Measurements from ENCODE around the gene PATZ1.
A peak's percentile ranks its signal among the peaks of the same experiment; 100 is the strongest.

Gene PATZ1

DNA sequence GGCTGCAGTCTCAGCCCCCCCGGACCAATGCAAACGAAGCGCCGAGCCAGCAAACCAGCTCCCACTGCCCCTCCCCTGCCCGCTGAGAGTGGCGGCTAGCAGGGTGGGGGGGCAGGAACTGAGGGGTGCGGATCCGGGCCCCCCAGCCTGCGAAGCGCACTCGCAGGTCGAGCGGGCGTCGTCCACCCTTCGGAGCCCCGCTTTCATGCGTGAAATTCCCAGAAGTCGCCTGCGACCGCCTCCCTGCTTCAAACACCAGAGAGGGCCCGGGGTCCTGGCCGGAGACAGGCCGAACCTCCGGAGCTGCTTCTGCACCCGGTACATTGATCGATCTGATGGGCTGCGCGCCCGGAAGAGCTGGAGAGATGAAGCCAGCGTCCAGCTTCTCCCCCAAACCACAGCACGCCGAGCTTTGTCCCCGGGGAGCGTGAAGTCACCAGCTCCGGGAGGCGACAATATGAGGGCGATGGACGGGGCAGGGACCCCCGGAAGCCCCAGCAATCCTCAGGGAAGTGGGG, 646 bp upstream of the PATZ1 start:
- TF ChIP-seq ZFX (IDR thresholded peaks at IDR 0.05; ENCODE audit: borderline replicate concordance) (no peak), CTCF (IDR thresholded peaks at IDR 0.05) (no peak)

GRCh38 chr22:31345331-31346254, 553 bp downstream of the PATZ1 start:
- TF ChIP-seq CTCF (IDR thresholded peaks at IDR 0.05) (peak; percentile 98), ZFX (IDR thresholded peaks at IDR 0.05; ENCODE audit: borderline replicate concordance) (no peak)
- H3K27ac ChIP-seq: peak overlapping the region; percentile 100

More for the DNA sequence above, 646 bp upstream of the PATZ1 start:
- H3K27ac ChIP-seq: peak overlapping the region; percentile 100

DNA sequence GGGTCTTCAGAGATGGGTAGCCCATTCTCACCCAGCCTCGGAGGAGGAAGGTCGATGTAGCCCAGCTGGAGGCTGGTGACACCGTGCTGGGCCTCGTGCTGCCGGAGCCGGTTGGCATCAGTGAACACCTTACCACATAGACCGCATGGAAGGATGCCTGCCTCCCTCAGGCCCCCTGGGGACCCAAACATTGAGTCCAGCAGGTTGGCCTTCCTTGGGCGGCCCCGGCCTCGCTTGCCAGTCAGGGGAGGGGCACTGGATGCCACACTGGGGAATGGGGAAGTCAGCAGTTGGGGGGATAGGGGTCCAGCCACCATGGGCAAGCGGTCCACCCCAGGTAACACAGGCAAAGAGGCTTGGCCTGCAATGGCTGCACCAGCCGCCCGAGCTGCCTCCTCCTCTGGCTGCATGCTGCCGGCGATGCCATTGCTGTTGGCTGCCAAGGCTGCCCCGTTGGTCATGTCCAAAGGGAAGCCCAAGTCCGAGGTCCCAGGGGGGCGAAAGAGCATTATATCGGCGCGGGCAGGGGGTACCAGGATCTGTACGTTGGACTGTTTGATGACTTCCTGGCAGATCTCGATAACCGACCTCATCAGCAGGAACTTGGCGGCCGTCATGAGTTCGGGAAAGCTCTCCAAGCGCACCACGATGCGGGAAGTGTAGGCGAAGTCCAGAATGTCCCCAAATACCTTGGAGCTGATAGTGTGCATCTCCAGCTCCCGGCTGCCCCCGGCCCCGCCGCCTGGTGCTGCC, 1.4 kb downstream of the PATZ1 start:
- TF ChIP-seq ZFX (IDR thresholded peaks at IDR 0.05; ENCODE audit: borderline replicate concordance) (no peak), CTCF (IDR thresholded peaks at IDR 0.05) (no peak)
- peak overlapping the region; percentile 100 for H3K27ac ChIP-seq

GRCh38 chr22:31344256-31344577, 1.9 kb downstream of the PATZ1 start:
- no peak for TF ChIP-seq CTCF (IDR thresholded peaks at IDR 0.05)
- TF ChIP-seq ZFX (IDR thresholded peaks at IDR 0.05; ENCODE audit: borderline replicate concordance): no peak
- H3K27ac ChIP-seq: peak overlapping the region; percentile 100

DNA sequence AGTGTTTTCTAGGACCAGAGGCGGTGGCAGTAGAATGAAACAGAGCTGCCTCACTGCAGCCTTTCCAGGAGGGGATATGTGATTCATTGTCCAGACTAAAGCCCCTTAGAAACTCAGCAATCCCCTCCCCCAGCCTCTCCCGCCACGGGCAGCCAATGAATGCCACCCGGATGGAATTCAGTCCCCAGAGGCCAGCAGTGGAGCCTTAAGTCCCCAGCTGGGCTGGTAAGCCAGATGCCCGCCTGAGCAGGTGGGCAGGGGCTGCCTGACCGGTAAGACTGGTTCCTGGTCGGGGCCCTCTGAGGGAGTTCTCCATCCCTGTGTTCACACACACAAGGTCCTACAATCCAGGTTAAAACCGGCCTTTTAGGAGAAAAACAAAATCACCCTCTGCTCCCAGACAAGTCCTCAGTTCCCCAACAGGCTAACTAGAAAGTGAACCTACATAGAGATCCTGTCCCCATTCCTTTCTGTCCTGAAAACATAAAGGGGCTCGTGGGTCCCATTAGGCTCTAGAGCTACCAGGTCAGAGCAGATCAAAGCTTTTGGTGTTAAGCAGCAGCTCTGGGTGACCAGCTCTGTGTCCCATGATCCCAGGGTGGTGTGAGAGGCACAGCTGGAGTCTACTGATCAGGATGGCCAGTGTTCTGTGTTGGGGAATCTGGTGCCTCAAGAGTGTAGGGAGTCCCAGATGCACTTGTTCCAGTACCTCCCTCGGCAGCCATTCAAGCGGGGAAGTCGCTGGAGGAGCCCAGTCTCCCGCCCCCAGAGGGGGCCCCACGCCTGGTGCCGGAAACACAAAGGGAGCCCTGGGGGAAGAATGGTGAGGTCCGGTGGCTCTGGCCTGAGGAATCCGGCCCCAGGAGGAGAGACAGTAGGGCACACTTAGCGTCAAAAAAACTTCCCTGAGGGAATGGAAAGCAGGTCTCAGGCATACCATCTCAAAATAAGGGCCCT, 2.6 kb downstream of the PATZ1 start:
- TF ChIP-seq ZFX (IDR thresholded peaks at IDR 0.05; ENCODE audit: borderline replicate concordance): no peak
- TF ChIP-seq CTCF (IDR thresholded peaks at IDR 0.05): no peak
- H3K27ac ChIP-seq: peak overlapping the region; percentile 100

- TF ChIP-seq ZFX (IDR thresholded peaks at IDR 0.05; ENCODE audit: borderline replicate concordance) (no peak), CTCF (IDR thresholded peaks at IDR 0.05) (no peak)
- H3K27ac ChIP-seq: peak overlapping the region; percentile 100
These were observed 3.6 kb downstream of the PATZ1 start for GRCh38 chr22:31342389-31343140.

All from 22Rv1 (cell line).